H1 (cell line): ENCODE data around the gene SYF2.
"Not testable (repeated sequence)": the region's sequence is repeated elsewhere in the genome, so short reads cannot be mapped to it uniquely, and the experiment has no call there.

Experiments used
- BCL11A ChIP-seq, 2 experiments: IDR thresholded peaks; one replicate each; pipeline ENCODE4 v1.6.1; 2011; ENCODE audit warnings: low read depth in 2 of 2, low read length in 2 of 2, mild to moderate bottlenecking in 2 of 2
- CHD1 ChIP-seq: IDR thresholded peaks from 2 replicates; pipeline ENCODE4 v1.6.1; 2012; ENCODE audit warnings: low read depth, low read length, improper control_type of control experiment
- HDAC2 ChIP-seq, 2 experiments: fragments of 300-600 bp in 1 of 2; sonication (generic) in 1 of 2; IDR thresholded peaks; 2 replicates each; pipeline ENCODE4 v1.6.1; 2011 to 2012; ENCODE audit warnings: low read depth in 2 of 2, low read length in 2 of 2, mild to moderate bottlenecking in 2 of 2, moderate library complexity in 2 of 2, borderline replicate concordance in 1 of 2, inconsistent platforms in 1 of 2
- HDAC6 ChIP-seq: IDR thresholded peaks from one replicate; pipeline ENCODE4 v1.7.1; 2012; ENCODE audit warnings: low read depth, mild to moderate bottlenecking, inconsistent platforms, low read length, moderate library complexity
- POLR2A ChIP-seq, 2 experiments: IDR thresholded peaks; 1 replicate in 1 of 2; 2 replicates in 1 of 2; pipeline ENCODE4 v1.6.1; 2011; ENCODE audit warnings: low read depth in 2 of 2, low read length in 2 of 2, mild to moderate bottlenecking in 2 of 2; ENCODE audit errors: control extremely low read depth in 1 of 2
- POLR2AphosphoS5 ChIP-seq: IDR thresholded peaks from 2 replicates; pipeline ENCODE4 v1.6.1; 2011; ENCODE audit warnings: low read depth, low read length
- RNF2 ChIP-seq: fragments of 200-900, 300-1000 bp; sonication (generic); IDR thresholded peaks from 2 replicates; pipeline ENCODE4 v1.7.1; 2016; ENCODE audit warnings: borderline replicate concordance, low read depth, mild to moderate bottlenecking, antibody characterized with exemption, low read length; ENCODE audit not compliant: poor library complexity, severe bottlenecking; ENCODE audit errors: missing control alignments
- TF ChIP-seq, protein P1 (sequence below), 3 experiments: IDR thresholded peaks; 1 replicate in 2 of 3; 2 replicates in 1 of 3; pipeline versions ENCODE4 v1.5.1 to v1.6.1; 2011; ENCODE audit warnings: low read length in 3 of 3, mild to moderate bottlenecking in 3 of 3, inconsistent platforms in 2 of 3, low read depth in 1 of 3, moderate library complexity in 1 of 3; ENCODE audit not compliant: insufficient read depth in 1 of 3; ENCODE audit errors: control extremely low read depth in 1 of 3

DNA sequence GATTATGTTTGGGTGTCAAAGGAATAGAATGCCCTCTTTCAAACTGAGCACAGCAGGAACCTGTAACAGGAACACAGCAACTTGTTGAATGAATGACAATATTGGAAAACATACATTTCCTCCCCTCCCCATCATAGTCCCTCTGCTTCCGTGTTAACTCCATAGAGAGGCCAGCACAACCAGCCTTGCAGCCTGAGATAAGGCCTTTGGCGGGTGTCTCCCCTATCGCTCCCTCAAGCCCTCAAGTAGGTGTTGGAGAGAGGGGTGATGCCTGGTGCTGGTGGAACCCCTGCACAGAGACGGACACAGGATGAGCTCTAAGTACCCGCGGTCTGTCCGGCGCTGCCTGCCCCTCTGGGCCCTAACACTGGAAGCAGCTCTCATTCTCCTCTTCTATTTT, 39.9 kb upstream of the SYF2 start, which contains the start of gene RHD:
- TF ChIP-seq, protein P1, sequence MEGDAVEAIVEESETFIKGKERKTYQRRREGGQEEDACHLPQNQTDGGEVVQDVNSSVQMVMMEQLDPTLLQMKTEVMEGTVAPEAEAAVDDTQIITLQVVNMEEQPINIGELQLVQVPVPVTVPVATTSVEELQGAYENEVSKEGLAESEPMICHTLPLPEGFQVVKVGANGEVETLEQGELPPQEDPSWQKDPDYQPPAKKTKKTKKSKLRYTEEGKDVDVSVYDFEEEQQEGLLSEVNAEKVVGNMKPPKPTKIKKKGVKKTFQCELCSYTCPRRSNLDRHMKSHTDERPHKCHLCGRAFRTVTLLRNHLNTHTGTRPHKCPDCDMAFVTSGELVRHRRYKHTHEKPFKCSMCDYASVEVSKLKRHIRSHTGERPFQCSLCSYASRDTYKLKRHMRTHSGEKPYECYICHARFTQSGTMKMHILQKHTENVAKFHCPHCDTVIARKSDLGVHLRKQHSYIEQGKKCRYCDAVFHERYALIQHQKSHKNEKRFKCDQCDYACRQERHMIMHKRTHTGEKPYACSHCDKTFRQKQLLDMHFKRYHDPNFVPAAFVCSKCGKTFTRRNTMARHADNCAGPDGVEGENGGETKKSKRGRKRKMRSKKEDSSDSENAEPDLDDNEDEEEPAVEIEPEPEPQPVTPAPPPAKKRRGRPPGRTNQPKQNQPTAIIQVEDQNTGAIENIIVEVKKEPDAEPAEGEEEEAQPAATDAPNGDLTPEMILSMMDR (IDR thresholded peaks at IDR 0.05; ENCODE audit: control extremely low read depth in 1 of 3, insufficient read depth in 1 of 3, low read depth in 1 of 3, low read length in 3 of 3) = not testable (repeated sequence)
- TF ChIP-seq HDAC2 (IDR thresholded peaks at IDR 0.05; ENCODE audit: borderline replicate concordance in 1 of 2, low read depth in 2 of 2, low read length in 2 of 2); CHD1; HDAC6; POLR2A (IDR thresholded peaks at IDR 0.05; ENCODE audit: control extremely low read depth in 1 of 2, low read depth in 2 of 2, low read length in 2 of 2); RNF2; BCL11A (IDR thresholded peaks at IDR 0.05; ENCODE audit: low read depth in 2 of 2, low read length in 2 of 2); POLR2AphosphoS5: not testable (repeated sequence)
